HG03045 (cell line): ENCODE results near the gene C3orf18.

Experiments used
- ATAC-seq: cut with Tn5 transposase; IDR thresholded peaks from one replicate; pipeline ENCODE4 v1.9.1; 2021; ENCODE audit warnings: mild to moderate bottlenecking, moderate library complexity; ENCODE audit not compliant: unreplicated experiment

C3orf18 gene

GRCh38 chr3:50604110-50604621 lies 36.6 kb upstream of the C3orf18 start:
- ATAC-seq, result no peak

DNA sequence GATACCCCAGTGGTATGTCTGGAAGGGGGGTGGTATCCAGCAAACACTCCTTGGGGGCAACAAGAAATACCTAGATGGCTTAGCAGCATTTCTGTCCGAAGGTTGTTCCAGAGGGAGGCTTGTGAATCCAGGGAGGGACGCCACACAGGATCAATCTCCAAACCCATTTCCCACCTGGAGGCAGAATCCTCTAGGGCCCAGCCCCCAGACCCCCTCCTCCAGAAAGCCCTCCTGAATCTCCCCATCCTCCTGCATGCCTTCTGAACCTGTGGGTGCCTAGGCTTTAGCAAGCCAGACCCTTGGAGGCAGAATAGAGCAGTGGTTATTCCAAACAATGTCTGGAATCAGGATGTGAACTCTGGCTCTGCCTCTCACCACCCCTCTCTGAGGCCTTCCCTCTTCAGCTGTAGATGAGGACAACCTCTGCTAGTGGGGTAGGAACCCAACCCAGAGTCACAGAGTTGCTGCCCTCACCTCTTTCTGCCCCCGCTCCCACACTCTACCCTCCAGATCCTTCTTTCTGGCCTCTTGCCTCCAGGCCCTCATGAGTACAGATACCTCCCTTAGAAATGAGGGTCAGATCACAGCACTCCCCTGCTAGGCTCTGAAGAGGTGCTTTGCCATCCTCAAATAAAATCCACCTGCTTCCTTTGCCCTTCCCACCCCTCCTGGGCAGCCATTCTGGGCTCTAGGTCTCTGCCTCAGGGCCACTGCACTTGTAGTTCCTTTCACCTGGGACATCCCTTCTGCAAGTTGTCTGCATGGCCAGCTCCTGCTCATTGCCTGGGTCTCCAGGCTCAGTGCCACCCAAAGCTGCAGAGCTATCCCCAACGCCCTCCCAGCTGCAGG lies 35.9 kb upstream of the C3orf18 start:
- ATAC-seq, result no peak

- no peak for ATAC-seq
Measured at GRCh38 chr3:50602595-50603191, 35.1 kb upstream of the C3orf18 start.

- no peak for ATAC-seq
Measured at GRCh38 chr3:50600841-50601591, 33.5 kb upstream of the C3orf18 start.

GRCh38 chr3:50600141-50600753 lies 32.7 kb upstream of the C3orf18 start:
- no peak for ATAC-seq

DNA sequence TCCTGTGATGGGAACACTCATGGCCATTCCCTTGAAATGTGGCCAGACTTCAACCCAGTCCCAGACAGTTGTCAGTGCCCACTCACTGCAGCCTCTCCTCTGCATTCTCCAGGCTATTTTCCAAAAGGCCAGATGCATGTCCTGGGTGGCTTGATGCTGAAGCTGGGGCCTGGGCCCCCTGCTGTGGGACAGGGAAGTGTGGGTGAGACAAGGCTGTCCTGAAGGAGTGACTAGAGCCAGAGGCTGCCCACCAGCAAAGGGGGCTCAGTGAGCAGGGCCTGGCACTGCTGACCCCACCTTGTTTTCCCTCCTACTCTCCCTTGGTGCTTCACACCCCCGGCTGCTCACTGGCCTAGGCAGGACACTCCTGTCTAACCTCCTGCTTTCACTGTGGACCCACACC lies 32.2 kb upstream of the C3orf18 start:
- ATAC-seq, result no peak

DNA sequence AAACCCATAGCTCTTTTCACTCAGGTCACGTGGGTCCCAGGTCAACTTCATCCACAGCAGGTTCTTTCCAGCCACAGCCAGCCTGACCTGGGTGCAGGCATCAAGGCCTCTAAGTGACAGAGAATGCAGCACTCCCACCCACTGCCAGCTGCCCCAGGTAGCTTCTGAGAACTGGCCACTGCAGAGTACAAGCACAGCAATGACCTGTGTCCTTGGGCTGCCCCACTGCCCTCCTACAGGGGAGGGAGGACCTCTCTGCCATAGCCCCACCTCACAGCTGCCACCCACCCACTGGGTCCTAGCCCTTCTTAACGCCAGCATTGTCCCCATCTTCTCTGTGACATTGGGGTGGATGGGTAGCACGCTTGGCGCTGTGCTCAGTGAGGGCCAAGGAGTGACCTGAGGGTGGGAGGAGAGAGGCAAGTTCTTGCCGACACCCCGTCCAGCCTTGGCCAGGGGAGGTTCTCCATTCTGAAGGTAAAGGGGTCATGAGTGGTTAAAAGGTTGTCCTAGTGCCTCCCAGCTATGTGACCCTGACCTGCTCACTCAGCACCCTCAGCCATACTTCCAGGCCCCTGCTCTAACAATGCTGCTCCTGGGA lies 31.7 kb upstream of the C3orf18 start:
- ATAC-seq, result no peak

- ATAC-seq, result no peak
Measured at GRCh38 chr3:50594253-50594785, 26.8 kb upstream of the C3orf18 start.

GRCh38 chr3:50592568-50592967 lies 25.0 kb upstream of the C3orf18 start:
- no peak for ATAC-seq

GRCh38 chr3:50591196-50591741 lies 23.7 kb upstream of the C3orf18 start:
- no peak for ATAC-seq

DNA sequence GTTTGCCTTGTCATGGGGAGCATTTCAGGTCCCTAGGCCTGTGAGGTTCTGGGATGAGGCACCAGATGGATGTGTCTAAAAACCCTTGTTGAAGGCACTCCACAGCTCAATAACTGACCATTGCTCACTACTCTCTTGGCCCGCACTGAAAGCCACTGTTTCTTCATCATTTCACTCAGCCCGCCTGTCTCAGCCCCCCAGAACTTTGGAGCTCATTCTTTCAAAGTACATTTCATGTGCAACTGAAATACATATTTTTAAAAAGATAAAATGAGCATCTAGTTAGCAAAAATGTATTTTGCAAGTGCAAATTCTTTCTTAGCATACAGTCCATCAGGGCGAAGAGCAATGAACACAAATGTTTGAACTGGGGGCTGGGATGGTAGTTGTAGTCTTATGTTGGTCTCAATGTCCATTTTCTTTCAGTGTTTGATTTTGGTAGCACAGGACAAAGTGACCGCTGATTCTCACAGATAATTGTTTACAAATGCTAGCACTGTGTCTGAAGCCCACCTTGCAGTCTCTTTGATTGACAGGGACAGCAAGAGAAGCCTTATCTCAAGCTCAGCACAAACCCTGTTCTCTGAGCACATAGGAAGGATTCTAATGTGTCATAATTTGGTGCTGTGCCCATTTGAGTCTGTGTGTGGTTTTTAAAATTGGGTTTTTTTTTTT lies 21.3 kb upstream of the C3orf18 start:
- no peak for ATAC-seq

GRCh38 chr3:50587806-50588758 lies 20.5 kb upstream of the C3orf18 start:
- peak; percentile 37 for ATAC-seq

DNA sequence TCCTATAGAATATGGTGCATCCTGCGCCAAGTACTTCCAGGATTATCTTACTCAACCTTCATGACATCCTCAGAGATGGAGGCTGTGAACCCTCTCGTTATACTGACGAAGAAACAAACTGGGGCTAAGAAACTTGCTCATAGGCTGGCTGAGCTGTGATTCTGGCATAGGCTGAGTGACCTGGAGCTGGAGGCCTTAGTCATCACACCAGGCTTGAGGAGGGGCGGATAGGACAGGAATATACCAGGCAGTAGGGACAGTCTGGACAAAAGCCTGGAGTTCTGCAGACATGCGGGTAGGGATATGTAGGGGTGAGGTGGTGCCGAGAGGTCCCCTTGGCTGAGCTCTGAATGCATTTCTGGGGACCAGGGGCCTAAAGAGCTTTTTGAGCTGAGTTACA lies 19.8 kb upstream of the C3orf18 start:
- no peak for ATAC-seq

DNA sequence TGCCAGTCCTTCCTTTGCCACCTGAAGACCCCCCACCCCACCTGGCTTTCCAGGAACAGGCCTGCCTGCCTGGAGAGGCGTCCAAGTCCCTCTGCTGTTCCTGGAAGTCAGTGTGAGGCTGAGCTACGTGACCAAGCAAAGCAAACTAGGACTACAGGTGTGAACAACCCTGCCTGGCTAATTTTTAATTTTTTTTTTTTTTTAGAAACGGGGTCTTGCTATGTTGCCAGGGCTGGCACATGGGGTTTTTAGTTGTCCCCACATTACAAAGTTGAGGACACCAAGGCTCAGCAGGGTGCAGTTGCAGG lies 19.2 kb upstream of the C3orf18 start:
- ATAC-seq, result no peak

DNA sequence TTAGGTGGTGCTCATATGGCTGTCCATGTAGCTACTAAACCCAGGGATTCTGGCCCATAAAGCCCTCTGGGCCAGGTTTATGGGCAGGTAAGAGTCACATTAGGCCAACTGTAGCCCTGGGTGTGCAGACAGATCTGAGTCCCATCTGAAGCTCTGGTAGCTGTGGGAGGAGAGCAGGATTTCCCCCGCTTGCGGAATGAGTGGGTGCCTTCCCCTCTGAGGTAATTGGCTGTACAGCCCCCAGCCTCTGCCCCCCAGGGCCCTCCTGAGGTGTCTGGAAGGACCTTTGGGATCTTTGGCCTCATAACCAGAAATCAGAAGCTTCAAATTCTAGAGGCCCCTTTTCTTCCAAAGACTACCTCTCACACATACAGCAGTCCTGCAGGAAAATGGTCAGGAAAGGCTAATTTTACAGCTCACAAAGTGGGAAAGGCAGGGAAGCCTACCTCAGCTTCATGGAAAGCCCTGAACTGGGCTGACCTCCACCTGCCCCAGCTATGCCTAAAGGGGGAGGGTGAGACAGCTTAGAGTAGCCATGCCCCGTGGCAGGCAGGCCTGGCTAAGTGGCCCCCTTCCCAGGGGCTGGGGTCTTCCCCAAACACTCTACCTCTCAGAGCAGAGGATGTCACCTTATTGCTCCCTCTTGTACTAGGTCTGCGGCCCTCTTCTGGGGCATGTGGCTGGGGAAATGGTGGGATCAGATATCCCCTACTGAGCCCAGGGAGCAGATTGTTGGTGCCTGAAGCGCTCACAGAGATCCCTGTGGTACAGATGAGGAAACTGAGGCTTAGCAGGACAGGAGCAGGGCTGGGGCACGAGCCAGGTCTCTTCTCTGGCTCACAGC lies 18.6 kb upstream of the C3orf18 start:
- ATAC-seq, result no peak

GRCh38 chr3:50584391-50584790 lies 16.8 kb upstream of the C3orf18 start:
- ATAC-seq, result no peak

- ATAC-seq, result no peak
Measured at GRCh38 chr3:50583897-50584296, 16.4 kb upstream of the C3orf18 start.

DNA sequence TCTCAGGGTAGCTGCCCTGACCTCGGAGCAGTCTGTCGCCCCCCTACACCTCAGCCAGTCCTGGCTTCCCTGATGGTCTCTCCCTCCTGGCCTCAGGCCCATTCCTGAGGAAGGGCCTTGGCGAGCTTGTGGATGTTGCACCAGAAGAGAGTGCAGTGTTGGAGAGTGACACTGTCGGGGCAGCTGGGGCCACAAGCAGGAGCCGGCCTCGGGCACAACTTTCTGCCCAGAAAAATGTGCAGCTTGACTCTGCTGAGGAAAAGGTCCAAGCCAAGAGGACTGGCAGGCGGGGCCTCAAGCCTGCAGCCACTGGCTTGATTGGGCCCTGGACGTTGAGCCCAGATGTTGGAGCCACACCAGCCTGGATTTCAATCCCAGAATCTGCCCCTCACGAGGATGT lies 14.5 kb upstream of the C3orf18 start:
- ATAC-seq, result no peak
